Fibroblast of villous mesenchyme (primary cell): Measurements from ENCODE around the gene GNLY. TPM values are rescaled to one million over a fixed set of nuclear protein-coding genes. Genes with fewer than 3 reads are reported as not detected.

ENCODE experiments used
- DNase-seq: peaks from one replicate; pipeline ENCODE4 v3.0.0-alpha.2; 2010; ENCODE audit warnings: low read depth
- H3K4me3 ChIP-seq: 2 replicates; pipeline ENCODE4 v1.5.1; 2011; ENCODE audit warnings: low read depth, mild to moderate bottlenecking, low read length
- CTCF ChIP-seq: IDR thresholded peaks from 2 replicates; pipeline ENCODE4 v1.5.1; 2012; ENCODE audit warnings: low read depth, mild to moderate bottlenecking, low read length; ENCODE audit not compliant: insufficient read depth
- total RNA-seq: library from RNA; depleted of rRNA; stranded (reverse); fragments of >200 nt; gene quantifications from 2 replicates; pipeline ENCODE4 v1.2.3, GENCODE V29; 2012

Gene GNLY
- total RNA-seq, 1 donor = not detected

GRCh38 chr2:85708641-85709040, 14.5 kb downstream of the GNLY start:
- TF ChIP-seq CTCF = no peak
- no peak for DNase-seq
- H3K4me3 ChIP-seq = no peak overlapping the region

DNA sequence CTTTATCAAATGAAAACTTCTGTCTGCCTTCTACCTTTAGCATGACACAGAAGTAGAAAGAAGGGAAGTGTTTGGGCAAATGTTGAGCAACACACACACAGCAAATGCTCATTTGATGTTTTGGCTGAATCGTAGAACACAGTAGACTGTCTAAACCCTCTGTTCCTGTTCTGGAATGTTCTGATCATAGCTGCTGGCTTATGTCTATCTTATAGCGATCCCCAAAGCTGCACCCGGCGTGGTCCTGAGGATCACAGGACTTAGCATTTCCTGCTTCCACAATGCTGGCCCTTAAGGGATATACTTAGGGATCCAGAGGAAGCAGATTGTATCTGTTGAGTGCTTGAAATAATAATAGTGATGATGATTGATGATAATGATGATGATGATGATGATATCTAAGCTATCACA, 15.2 kb downstream of the GNLY start:
- H3K4me3 ChIP-seq = no peak overlapping the region
- DNase-seq = peak; percentile 65
- TF ChIP-seq CTCF = no peak

GRCh38 chr2:85710687-85711577, 16.8 kb downstream of the GNLY start:
- TF ChIP-seq CTCF = no peak
- no peak overlapping the region for H3K4me3 ChIP-seq
- DNase-seq = peak; percentile 87

GRCh38 chr2:85711578-85712060, 17.5 kb downstream of the GNLY start:
- DNase-seq = no peak
- H3K4me3 ChIP-seq = no peak overlapping the region
- no peak for TF ChIP-seq CTCF

DNA sequence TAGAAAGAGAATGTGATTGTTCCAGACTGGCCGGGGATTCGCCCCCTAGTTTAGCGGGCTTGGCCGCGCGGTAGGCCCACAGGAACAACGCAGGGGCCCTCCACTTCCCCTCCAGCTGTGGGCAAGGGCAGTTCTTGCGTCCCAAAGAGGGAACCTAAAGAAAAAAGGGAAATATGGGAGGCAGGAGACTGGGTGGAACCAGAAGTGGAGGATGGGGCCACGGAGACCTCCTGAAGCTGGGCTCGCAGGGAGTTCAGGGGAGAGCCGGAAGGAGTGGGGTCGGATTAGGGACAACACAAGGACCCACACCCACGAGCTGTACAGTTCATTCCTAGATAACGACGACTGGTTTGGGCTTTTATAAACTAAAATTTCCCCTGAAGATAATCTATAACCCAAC, 18.2 kb downstream of the GNLY start:
- H3K4me3 ChIP-seq = no peak overlapping the region
- no peak for DNase-seq
- TF ChIP-seq CTCF = no peak

GRCh38 chr2:85712849-85713612, 18.9 kb downstream of the GNLY start:
- peak; percentile 73 for DNase-seq
- no peak overlapping the region for H3K4me3 ChIP-seq
- no peak for TF ChIP-seq CTCF
